ENCODE results near the gene TRIM17. TPM values are rescaled to one million over a fixed set of nuclear protein-coding genes. Genes with fewer than 3 reads are reported as not detected.

TRIM17 gene
- total and polyA plus RNA-seq, 9 of the 15 experiments (the other 6 are each of a cell fraction or from before 2014, with no cell fraction given): not detected

- TF ChIP-seq, protein P1, sequence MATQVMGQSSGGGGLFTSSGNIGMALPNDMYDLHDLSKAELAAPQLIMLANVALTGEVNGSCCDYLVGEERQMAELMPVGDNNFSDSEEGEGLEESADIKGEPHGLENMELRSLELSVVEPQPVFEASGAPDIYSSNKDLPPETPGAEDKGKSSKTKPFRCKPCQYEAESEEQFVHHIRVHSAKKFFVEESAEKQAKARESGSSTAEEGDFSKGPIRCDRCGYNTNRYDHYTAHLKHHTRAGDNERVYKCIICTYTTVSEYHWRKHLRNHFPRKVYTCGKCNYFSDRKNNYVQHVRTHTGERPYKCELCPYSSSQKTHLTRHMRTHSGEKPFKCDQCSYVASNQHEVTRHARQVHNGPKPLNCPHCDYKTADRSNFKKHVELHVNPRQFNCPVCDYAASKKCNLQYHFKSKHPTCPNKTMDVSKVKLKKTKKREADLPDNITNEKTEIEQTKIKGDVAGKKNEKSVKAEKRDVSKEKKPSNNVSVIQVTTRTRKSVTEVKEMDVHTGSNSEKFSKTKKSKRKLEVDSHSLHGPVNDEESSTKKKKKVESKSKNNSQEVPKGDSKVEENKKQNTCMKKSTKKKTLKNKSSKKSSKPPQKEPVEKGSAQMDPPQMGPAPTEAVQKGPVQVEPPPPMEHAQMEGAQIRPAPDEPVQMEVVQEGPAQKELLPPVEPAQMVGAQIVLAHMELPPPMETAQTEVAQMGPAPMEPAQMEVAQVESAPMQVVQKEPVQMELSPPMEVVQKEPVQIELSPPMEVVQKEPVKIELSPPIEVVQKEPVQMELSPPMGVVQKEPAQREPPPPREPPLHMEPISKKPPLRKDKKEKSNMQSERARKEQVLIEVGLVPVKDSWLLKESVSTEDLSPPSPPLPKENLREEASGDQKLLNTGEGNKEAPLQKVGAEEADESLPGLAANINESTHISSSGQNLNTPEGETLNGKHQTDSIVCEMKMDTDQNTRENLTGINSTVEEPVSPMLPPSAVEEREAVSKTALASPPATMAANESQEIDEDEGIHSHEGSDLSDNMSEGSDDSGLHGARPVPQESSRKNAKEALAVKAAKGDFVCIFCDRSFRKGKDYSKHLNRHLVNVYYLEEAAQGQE (IDR thresholded peaks at IDR 0.05; ENCODE audit: borderline replicate concordance): no peak
- TF ChIP-seq, protein P1 (CRISPR knock-in tag; IDR thresholded peaks at IDR 0.05; ENCODE audit: low read depth): no peak
- TF ChIP-seq EGR1 (conservative IDR thresholded peaks at IDR 0.05) (no peak), BDP1 (IDR thresholded peaks at IDR 0.05; ENCODE audit: insufficient read depth, insufficient read length) (no peak), NFIC (IDR thresholded peaks at IDR 0.05) (no peak), ZNF347 (CRISPR knock-in tag; IDR thresholded peaks at IDR 0.05; ENCODE audit: low read depth) (no peak), ZNF444 (CRISPR knock-in tag; IDR thresholded peaks at IDR 0.05) (no peak), HNRNPLL (IDR thresholded peaks at IDR 0.05; ENCODE audit: low read depth, low read length, poor library complexity, severe bottlenecking) (no peak), TBP (optimal IDR thresholded peaks at IDR 0.05; ENCODE audit: low read depth, low read length) (peak; percentile 12), NBN (IDR thresholded peaks at IDR 0.05; ENCODE audit: low read depth) (no peak), CEBPG (CRISPR knock-in tag; IDR thresholded peaks at IDR 0.05) (peak; percentile 77), CEBPG (tag; conservative IDR thresholded peaks at IDR 0.05 in 1 of 2, IDR thresholded peaks at IDR 0.05 in 1 of 2) (peak; percentile 49 to 56; a peak in 2 of 4 replicates), TAF15 (IDR thresholded peaks at IDR 0.05; ENCODE audit: low read depth, low read length) (no peak)
- TF ChIP-seq, protein P2, sequence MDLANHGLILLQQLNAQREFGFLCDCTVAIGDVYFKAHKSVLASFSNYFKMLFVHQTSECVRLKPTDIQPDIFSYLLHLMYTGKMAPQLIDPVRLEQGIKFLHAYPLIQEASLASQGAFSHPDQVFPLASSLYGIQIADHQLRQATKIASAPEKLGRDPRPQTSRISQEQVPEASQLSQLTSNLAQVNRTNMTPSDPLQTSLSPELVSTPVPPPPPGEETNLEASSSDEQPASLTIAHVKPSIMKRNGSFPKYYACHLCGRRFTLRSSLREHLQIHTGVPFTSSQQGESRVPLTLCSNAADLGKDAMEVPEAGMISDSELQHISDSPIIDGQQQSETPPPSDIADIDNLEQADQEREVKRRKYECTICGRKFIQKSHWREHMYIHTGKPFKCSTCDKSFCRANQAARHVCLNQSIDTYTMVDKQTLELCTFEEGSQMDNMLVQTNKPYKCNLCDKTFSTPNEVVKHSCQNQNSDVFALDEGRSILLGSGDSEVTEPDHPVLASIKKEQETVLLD (IDR thresholded peaks at IDR 0.05): no peak
- TF ChIP-seq, protein P3, sequence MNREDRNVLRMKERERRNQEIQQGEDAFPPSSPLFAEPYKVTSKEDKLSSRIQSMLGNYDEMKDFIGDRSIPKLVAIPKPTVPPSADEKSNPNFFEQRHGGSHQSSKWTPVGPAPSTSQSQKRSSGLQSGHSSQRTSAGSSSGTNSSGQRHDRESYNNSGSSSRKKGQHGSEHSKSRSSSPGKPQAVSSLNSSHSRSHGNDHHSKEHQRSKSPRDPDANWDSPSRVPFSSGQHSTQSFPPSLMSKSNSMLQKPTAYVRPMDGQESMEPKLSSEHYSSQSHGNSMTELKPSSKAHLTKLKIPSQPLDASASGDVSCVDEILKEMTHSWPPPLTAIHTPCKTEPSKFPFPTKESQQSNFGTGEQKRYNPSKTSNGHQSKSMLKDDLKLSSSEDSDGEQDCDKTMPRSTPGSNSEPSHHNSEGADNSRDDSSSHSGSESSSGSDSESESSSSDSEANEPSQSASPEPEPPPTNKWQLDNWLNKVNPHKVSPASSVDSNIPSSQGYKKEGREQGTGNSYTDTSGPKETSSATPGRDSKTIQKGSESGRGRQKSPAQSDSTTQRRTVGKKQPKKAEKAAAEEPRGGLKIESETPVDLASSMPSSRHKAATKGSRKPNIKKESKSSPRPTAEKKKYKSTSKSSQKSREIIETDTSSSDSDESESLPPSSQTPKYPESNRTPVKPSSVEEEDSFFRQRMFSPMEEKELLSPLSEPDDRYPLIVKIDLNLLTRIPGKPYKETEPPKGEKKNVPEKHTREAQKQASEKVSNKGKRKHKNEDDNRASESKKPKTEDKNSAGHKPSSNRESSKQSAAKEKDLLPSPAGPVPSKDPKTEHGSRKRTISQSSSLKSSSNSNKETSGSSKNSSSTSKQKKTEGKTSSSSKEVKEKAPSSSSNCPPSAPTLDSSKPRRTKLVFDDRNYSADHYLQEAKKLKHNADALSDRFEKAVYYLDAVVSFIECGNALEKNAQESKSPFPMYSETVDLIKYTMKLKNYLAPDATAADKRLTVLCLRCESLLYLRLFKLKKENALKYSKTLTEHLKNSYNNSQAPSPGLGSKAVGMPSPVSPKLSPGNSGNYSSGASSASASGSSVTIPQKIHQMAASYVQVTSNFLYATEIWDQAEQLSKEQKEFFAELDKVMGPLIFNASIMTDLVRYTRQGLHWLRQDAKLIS (CRISPR knock-in tag; IDR thresholded peaks at IDR 0.05): no peak
Observed at GRCh38 chr1:228405200-228405978, 11.3 kb downstream of the TRIM17 start (continued).

Data from K562 (cell line).